Skeletal muscle satellite cell (primary cell): ENCODE measurements around the gene PRKCE.
"Not testable (repeated sequence)": the region's sequence is repeated elsewhere in the genome, so short reads cannot be mapped to it uniquely, and the experiment has no call there.

Source experiments
- H3K27me3 ChIP-seq: 2 replicates; pipeline ENCODE4 v1.7.0; 2013; ENCODE audit warnings: low read length; ENCODE audit not compliant: control insufficient read depth, insufficient read depth
- H3K36me3 ChIP-seq: 2 replicates; pipeline ENCODE4 v1.7.0; 2013; ENCODE audit warnings: mild to moderate bottlenecking, control low read depth, low read length; ENCODE audit not compliant: insufficient read depth
- H3K4me1 ChIP-seq: 2 replicates; pipeline ENCODE4 v1.7.0; 2013; ENCODE audit warnings: low read length; ENCODE audit not compliant: control insufficient read depth, insufficient read depth
- H3K4me2 ChIP-seq: 2 replicates; pipeline ENCODE4 v1.7.0; 2013; ENCODE audit warnings: mild to moderate bottlenecking, low read length
- H3K4me3 ChIP-seq: 2 replicates; pipeline ENCODE4 v1.7.0; 2013; ENCODE audit warnings: low read length
- H3K9ac ChIP-seq: 2 replicates; pipeline ENCODE4 v1.7.0; 2013; ENCODE audit warnings: mild to moderate bottlenecking, low read depth, low read length, moderate library complexity
- H3K9me3 ChIP-seq: replicated peaks from 2 replicates; pipeline ENCODE4 v1.7.0; 2013; ENCODE audit warnings: mild to moderate bottlenecking, control low read depth, low read length

The PRKCE gene

GRCh38 chr2:45851576-45852304 lies 200.3 kb downstream of the PRKCE start:
- no peaks in the 10 kb centered on the region for H3K9me3 ChIP-seq
- H3K4me2 ChIP-seq = no peak overlapping the region
- no peak overlapping the region for H3K9ac ChIP-seq
- H3K4me3 ChIP-seq = no peak overlapping the region
- H3K27me3 ChIP-seq = no peaks in the 10 kb centered on the region
- H3K4me1 ChIP-seq = peaks cover 23% of the 10 kb centered on the region
- no peaks in the 10 kb centered on the region for H3K36me3 ChIP-seq

- H3K9ac ChIP-seq = no peak overlapping the region
- H3K36me3 ChIP-seq = no peaks in the 10 kb centered on the region
- H3K4me3 ChIP-seq = no peak overlapping the region
- H3K4me1 ChIP-seq = peaks cover 23% of the 10 kb centered on the region
- no peaks in the 10 kb centered on the region for H3K27me3 ChIP-seq
- no peak overlapping the region for H3K4me2 ChIP-seq
- H3K9me3 ChIP-seq = no peaks in the 10 kb centered on the region
Observed at GRCh38 chr2:45852450-45853150, 201.1 kb downstream of the PRKCE start.

GRCh38 chr2:45855374-45855773 lies 203.9 kb downstream of the PRKCE start:
- Histone ChIP-seq H3K4me1 (peaks cover 17% of the 10 kb centered on the region), H3K4me3 (no peak overlapping the region), H3K27me3 (no peaks in the 10 kb centered on the region), H3K9me3 (no peaks in the 10 kb centered on the region), H3K4me2 (no peak overlapping the region), H3K36me3 (no peaks in the 10 kb centered on the region), H3K9ac (no peak overlapping the region)

- peaks cover 17% of the 10 kb centered on the region for H3K4me1 ChIP-seq
- H3K27me3 ChIP-seq = no peaks in the 10 kb centered on the region
- no peak overlapping the region for H3K9ac ChIP-seq
- no peak overlapping the region for H3K4me2 ChIP-seq
- no peaks in the 10 kb centered on the region for H3K36me3 ChIP-seq
- no peak overlapping the region for H3K4me3 ChIP-seq
- H3K9me3 ChIP-seq = no peaks in the 10 kb centered on the region
Observed at GRCh38 chr2:45856391-45857274, 205.2 kb downstream of the PRKCE start.

- no peak overlapping the region for H3K4me2 ChIP-seq
- no peak overlapping the region for H3K4me3 ChIP-seq
- H3K27me3 ChIP-seq = no peaks in the 10 kb centered on the region
- no peaks in the 10 kb centered on the region for H3K9me3 ChIP-seq
- no peak overlapping the region for H3K9ac ChIP-seq
- H3K36me3 ChIP-seq = no peaks in the 10 kb centered on the region
- peaks cover 12% of the 10 kb centered on the region for H3K4me1 ChIP-seq
Observed at GRCh38 chr2:45857275-45857609, 205.8 kb downstream of the PRKCE start.

- peaks cover 12% of the 10 kb centered on the region for H3K4me1 ChIP-seq
- H3K4me2 ChIP-seq = no peak overlapping the region
- H3K27me3 ChIP-seq = no peaks in the 10 kb centered on the region
- no peaks in the 10 kb centered on the region for H3K9me3 ChIP-seq
- no peaks in the 10 kb centered on the region for H3K36me3 ChIP-seq
- no peak overlapping the region for H3K9ac ChIP-seq
- no peak overlapping the region for H3K4me3 ChIP-seq
Observed at GRCh38 chr2:45857867-45858520, 206.5 kb downstream of the PRKCE start.

GRCh38 chr2:45858872-45859271 lies 207.4 kb downstream of the PRKCE start:
- not testable (repeated sequence) for H3K9me3 ChIP-seq
- H3K4me1 ChIP-seq = peaks cover 12% of the 10 kb centered on the region

GRCh38 chr2:45859682-45860081 lies 208.2 kb downstream of the PRKCE start:
- Histone ChIP-seq H3K9me3 (no peaks in the 10 kb centered on the region), H3K27me3 (no peaks in the 10 kb centered on the region), H3K4me3 (no peak overlapping the region), H3K9ac (no peak overlapping the region), H3K4me2 (no peak overlapping the region), H3K36me3 (no peaks in the 10 kb centered on the region), H3K4me1 (peaks cover 12% of the 10 kb centered on the region)

More at GRCh38 chr2:45858872-45859271, 207.4 kb downstream of the PRKCE start:
- not testable (repeated sequence) for H3K4me2 ChIP-seq, H3K4me3 ChIP-seq, H3K9ac ChIP-seq, H3K36me3 ChIP-seq, H3K27me3 ChIP-seq

- Histone ChIP-seq H3K4me1 (peaks cover 12% of the 10 kb centered on the region), H3K9me3 (no peaks in the 10 kb centered on the region), H3K4me3 (peak overlapping the region; percentile 63), H3K4me2 (peak overlapping the region; percentile 81), H3K9ac (peak overlapping the region; percentile 7), H3K27me3 (no peaks in the 10 kb centered on the region), H3K36me3 (no peaks in the 10 kb centered on the region)
Observed at GRCh38 chr2:45860136-45861121, 209.0 kb downstream of the PRKCE start.

GRCh38 chr2:45862843-45863242 lies 211.4 kb downstream of the PRKCE start:
- H3K27me3 ChIP-seq = no peaks in the 10 kb centered on the region
- no peak overlapping the region for H3K4me3 ChIP-seq
- H3K9me3 ChIP-seq = no peaks in the 10 kb centered on the region
- no peaks in the 10 kb centered on the region for H3K36me3 ChIP-seq
- H3K9ac ChIP-seq = no peak overlapping the region
- H3K4me2 ChIP-seq = no peak overlapping the region
- H3K4me1 ChIP-seq = peaks cover 12% of the 10 kb centered on the region
